ENCODE data around the gene NXNL1. TPM values are rescaled to one million over a fixed set of nuclear protein-coding genes. Genes with fewer than 3 reads are reported as not detected.

Gene NXNL1
- total and polyA plus RNA-seq, 2 experiments from 2014 or later: not detected

- Histone ChIP-seq H3F3A (replicated peaks; ENCODE audit: low read depth) (0 out of 2 replicates have a peak, but pooled peaks cover 9% of the 10 kb centered on the region), H3K9me2 (ENCODE audit: insufficient read depth) (no peaks in the 10 kb centered on the region), H3K27me3 (ENCODE audit: insufficient read depth) (peaks cover 28% of the 10 kb centered on the region), H3K36me3 (ENCODE audit: insufficient read depth) (no peaks in the 10 kb centered on the region), H3K4me2 (no peak overlapping the region), H2AFZ (no peak overlapping the region), H3K79me2 (replicated peaks; ENCODE audit: insufficient read depth) (no peaks in the 10 kb centered on the region), H3K4me3 (no peak overlapping the region), H3K27ac (ENCODE audit: low read depth) (no peak overlapping the region), H3K4me1 (ENCODE audit: insufficient read depth) (peaks cover 30% of the 10 kb centered on the region), H4K20me1 (replicated peaks; ENCODE audit: insufficient read depth) (no peaks in the 10 kb centered on the region)
- Mint-ChIP-seq H3K9me3 (no peaks in the 10 kb centered on the region), H3K27ac (no peak overlapping the region), H3K27me3 (ENCODE audit: insufficient read depth, low read depth, poor library complexity) (peaks cover 23% of the 10 kb centered on the region), H3K36me3 (ENCODE audit: low read depth) (peaks cover 11% of the 10 kb centered on the region), H3K4me3 (no peak overlapping the region), H3K4me1 (peaks cover 27% of the 10 kb centered on the region)
- DNase-seq (ENCODE audit: low spot score) (no peak), ATAC-seq (no peak)
- TF ChIP-seq ZNF331 (CRISPR knock-in tag; IDR thresholded peaks at IDR 0.05; ENCODE audit: low read depth): no peak
- TF ChIP-seq ETS1 (IDR thresholded peaks at IDR 0.05): no peak
- TF ChIP-seq CTCF (conservative IDR thresholded peaks at IDR 0.05; ENCODE audit: low read depth in 2 of 2): no peak
- no peak for TF ChIP-seq NANOG (IDR thresholded peaks at IDR 0.05; ENCODE audit: borderline replicate concordance)
- TF ChIP-seq CREB1 (CRISPR knock-in tag; IDR thresholded peaks at IDR 0.05; ENCODE audit: low read depth): no peak
- TF ChIP-seq ZNF114 (CRISPR knock-in tag; IDR thresholded peaks at IDR 0.05): no peak
- TF ChIP-seq JUNB (IDR thresholded peaks at IDR 0.05; ENCODE audit: unreplicated experiment): no peak
These were observed 48.9 kb downstream of the NXNL1 start for GRCh38 chr19:17411801-17412200.

- Histone ChIP-seq H4K20me1 (replicated peaks; ENCODE audit: insufficient read depth) (no peaks in the 10 kb centered on the region), H3K27me3 (ENCODE audit: insufficient read depth) (peaks cover 14% of the 10 kb centered on the region), H3K9me2 (ENCODE audit: insufficient read depth) (no peaks in the 10 kb centered on the region), H3K36me3 (ENCODE audit: insufficient read depth) (no peaks in the 10 kb centered on the region), H3F3A (replicated peaks; ENCODE audit: low read depth) (0 out of 2 replicates have a peak, but pooled peaks cover 12% of the 10 kb centered on the region), H3K4me1 (ENCODE audit: insufficient read depth) (peaks cover 25% of the 10 kb centered on the region), H3K79me2 (replicated peaks; ENCODE audit: insufficient read depth) (no peaks in the 10 kb centered on the region), H2AFZ (no peak overlapping the region), H3K27ac (ENCODE audit: low read depth) (no peak overlapping the region), H3K4me2 (no peak overlapping the region), H3K4me3 (no peak overlapping the region)
- no peak overlapping the region for H3K27ac Mint-ChIP-seq
- no peaks in the 10 kb centered on the region for H3K9me3 Mint-ChIP-seq
- DNase-seq (ENCODE audit: low spot score): no peak
- H3K4me3 Mint-ChIP-seq: no peak overlapping the region
- H3K36me3 Mint-ChIP-seq (ENCODE audit: low read depth): peaks cover 11% of the 10 kb centered on the region
- H3K27me3 Mint-ChIP-seq (ENCODE audit: insufficient read depth, low read depth, poor library complexity): peaks cover 5% of the 10 kb centered on the region
- no peak for ATAC-seq
- peaks cover 27% of the 10 kb centered on the region for H3K4me1 Mint-ChIP-seq
- TF ChIP-seq ZNF331 (CRISPR knock-in tag; IDR thresholded peaks at IDR 0.05; ENCODE audit: low read depth) (no peak), ETS1 (IDR thresholded peaks at IDR 0.05) (no peak), EZH2 (IDR thresholded peaks at IDR 0.05; ENCODE audit: low read depth, unreplicated experiment) (no peak), JUNB (IDR thresholded peaks at IDR 0.05; ENCODE audit: unreplicated experiment) (no peak), CREB1 (CRISPR knock-in tag; IDR thresholded peaks at IDR 0.05; ENCODE audit: low read depth) (no peak), EZH2phosphoT487 (IDR thresholded peaks at IDR 0.05; ENCODE audit: unreplicated experiment) (no peak), STAT1 (IDR thresholded peaks at IDR 0.05; ENCODE audit: unreplicated experiment) (no peak), CTCF (conservative IDR thresholded peaks at IDR 0.05; ENCODE audit: low read depth in 2 of 2) (no peak), REST (IDR thresholded peaks at IDR 0.05; ENCODE audit: unreplicated experiment) (no peak), ZNF114 (CRISPR knock-in tag; IDR thresholded peaks at IDR 0.05) (no peak), NANOG (IDR thresholded peaks at IDR 0.05; ENCODE audit: borderline replicate concordance) (no peak)
These were observed 50.7 kb downstream of the NXNL1 start for GRCh38 chr19:17409990-17410389.
